ENCODE results near the gene SRD5A1. TPM values are rescaled to one million over a fixed set of nuclear protein-coding genes. Genes with fewer than 3 reads are reported as not detected.

Gene SRD5A1
- total and polyA plus RNA-seq, 2 experiments from 2014 or later = 18.2 to 87.3 TPM

GRCh38 chr5:6705088-6705487, 71.8 kb downstream of the SRD5A1 start:
- Histone ChIP-seq H3K4me2 (no peak overlapping the region), H3K9me2 (ENCODE audit: insufficient read depth) (no peaks in the 10 kb centered on the region), H3K4me1 (ENCODE audit: insufficient read depth) (peaks cover 13% of the 10 kb centered on the region; the same call in 1 of the 2 replicates), H3K36me3 (ENCODE audit: insufficient read depth) (no peaks in the 10 kb centered on the region), H3F3A (replicated peaks; ENCODE audit: low read depth) (no peaks in the 10 kb centered on the region), H3K4me3 (no peak overlapping the region), H3K27me3 (ENCODE audit: insufficient read depth) (no peaks in the 10 kb centered on the region), H4K20me1 (replicated peaks; ENCODE audit: insufficient read depth) (no peaks in the 10 kb centered on the region), H3K79me2 (replicated peaks; ENCODE audit: insufficient read depth) (no peaks in the 10 kb centered on the region), H3K27ac (ENCODE audit: low read depth) (no peak overlapping the region), H2AFZ (no peak overlapping the region)
- H3K27me3 Mint-ChIP-seq (ENCODE audit: insufficient read depth, low read depth, poor library complexity) = no peaks in the 10 kb centered on the region
- TF ChIP-seq CREB1 (CRISPR knock-in tag; IDR thresholded peaks at IDR 0.05; ENCODE audit: low read depth) = no peak
- TF ChIP-seq ZNF331 (CRISPR knock-in tag; IDR thresholded peaks at IDR 0.05; ENCODE audit: low read depth) = no peak
- TF ChIP-seq ZNF114 (CRISPR knock-in tag; IDR thresholded peaks at IDR 0.05) = no peak
- no peak for TF ChIP-seq JUNB (IDR thresholded peaks at IDR 0.05; ENCODE audit: unreplicated experiment)
- TF ChIP-seq, protein P1, sequence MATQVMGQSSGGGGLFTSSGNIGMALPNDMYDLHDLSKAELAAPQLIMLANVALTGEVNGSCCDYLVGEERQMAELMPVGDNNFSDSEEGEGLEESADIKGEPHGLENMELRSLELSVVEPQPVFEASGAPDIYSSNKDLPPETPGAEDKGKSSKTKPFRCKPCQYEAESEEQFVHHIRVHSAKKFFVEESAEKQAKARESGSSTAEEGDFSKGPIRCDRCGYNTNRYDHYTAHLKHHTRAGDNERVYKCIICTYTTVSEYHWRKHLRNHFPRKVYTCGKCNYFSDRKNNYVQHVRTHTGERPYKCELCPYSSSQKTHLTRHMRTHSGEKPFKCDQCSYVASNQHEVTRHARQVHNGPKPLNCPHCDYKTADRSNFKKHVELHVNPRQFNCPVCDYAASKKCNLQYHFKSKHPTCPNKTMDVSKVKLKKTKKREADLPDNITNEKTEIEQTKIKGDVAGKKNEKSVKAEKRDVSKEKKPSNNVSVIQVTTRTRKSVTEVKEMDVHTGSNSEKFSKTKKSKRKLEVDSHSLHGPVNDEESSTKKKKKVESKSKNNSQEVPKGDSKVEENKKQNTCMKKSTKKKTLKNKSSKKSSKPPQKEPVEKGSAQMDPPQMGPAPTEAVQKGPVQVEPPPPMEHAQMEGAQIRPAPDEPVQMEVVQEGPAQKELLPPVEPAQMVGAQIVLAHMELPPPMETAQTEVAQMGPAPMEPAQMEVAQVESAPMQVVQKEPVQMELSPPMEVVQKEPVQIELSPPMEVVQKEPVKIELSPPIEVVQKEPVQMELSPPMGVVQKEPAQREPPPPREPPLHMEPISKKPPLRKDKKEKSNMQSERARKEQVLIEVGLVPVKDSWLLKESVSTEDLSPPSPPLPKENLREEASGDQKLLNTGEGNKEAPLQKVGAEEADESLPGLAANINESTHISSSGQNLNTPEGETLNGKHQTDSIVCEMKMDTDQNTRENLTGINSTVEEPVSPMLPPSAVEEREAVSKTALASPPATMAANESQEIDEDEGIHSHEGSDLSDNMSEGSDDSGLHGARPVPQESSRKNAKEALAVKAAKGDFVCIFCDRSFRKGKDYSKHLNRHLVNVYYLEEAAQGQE (IDR thresholded peaks at IDR 0.05; ENCODE audit: unreplicated experiment) = no peak
- TF ChIP-seq EZH2phosphoT487 (IDR thresholded peaks at IDR 0.05; ENCODE audit: unreplicated experiment) = no peak
- TF ChIP-seq, protein P2, sequence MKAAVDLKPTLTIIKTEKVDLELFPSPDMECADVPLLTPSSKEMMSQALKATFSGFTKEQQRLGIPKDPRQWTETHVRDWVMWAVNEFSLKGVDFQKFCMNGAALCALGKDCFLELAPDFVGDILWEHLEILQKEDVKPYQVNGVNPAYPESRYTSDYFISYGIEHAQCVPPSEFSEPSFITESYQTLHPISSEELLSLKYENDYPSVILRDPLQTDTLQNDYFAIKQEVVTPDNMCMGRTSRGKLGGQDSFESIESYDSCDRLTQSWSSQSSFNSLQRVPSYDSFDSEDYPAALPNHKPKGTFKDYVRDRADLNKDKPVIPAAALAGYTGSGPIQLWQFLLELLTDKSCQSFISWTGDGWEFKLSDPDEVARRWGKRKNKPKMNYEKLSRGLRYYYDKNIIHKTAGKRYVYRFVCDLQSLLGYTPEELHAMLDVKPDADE (IDR thresholded peaks at IDR 0.05) = no peak
- no peak for TF ChIP-seq POLR2AphosphoS5 (IDR thresholded peaks at IDR 0.05; ENCODE audit: low read depth)
- TF ChIP-seq NANOG (IDR thresholded peaks at IDR 0.05; ENCODE audit: borderline replicate concordance) = no peak
- no peak for TF ChIP-seq CTCF (conservative IDR thresholded peaks at IDR 0.05; ENCODE audit: low read depth in 2 of 2)
- TF ChIP-seq STAT1 (IDR thresholded peaks at IDR 0.05; ENCODE audit: unreplicated experiment) = no peak
- no peak for TF ChIP-seq ZNF462 (CRISPR knock-in tag; IDR thresholded peaks at IDR 0.05)
- H3K9me3 Mint-ChIP-seq = no peaks in the 10 kb centered on the region
- no peaks in the 10 kb centered on the region; the same call in 2 of the 3 replicates for H3K36me3 Mint-ChIP-seq (ENCODE audit: low read depth)
- peaks cover 17% of the 10 kb centered on the region for H3K4me1 Mint-ChIP-seq
- no peak overlapping the region for H3K4me3 Mint-ChIP-seq
- H3K27ac Mint-ChIP-seq = no peak overlapping the region
- DNase-seq (ENCODE audit: low spot score) = no peak
- no peak for ATAC-seq
